ENCODE measurements around the gene CHRD.

GRCh38 chr3:184417619-184418327, 37.9 kb downstream of the CHRD start:
- TF ChIP-seq, protein P1, sequence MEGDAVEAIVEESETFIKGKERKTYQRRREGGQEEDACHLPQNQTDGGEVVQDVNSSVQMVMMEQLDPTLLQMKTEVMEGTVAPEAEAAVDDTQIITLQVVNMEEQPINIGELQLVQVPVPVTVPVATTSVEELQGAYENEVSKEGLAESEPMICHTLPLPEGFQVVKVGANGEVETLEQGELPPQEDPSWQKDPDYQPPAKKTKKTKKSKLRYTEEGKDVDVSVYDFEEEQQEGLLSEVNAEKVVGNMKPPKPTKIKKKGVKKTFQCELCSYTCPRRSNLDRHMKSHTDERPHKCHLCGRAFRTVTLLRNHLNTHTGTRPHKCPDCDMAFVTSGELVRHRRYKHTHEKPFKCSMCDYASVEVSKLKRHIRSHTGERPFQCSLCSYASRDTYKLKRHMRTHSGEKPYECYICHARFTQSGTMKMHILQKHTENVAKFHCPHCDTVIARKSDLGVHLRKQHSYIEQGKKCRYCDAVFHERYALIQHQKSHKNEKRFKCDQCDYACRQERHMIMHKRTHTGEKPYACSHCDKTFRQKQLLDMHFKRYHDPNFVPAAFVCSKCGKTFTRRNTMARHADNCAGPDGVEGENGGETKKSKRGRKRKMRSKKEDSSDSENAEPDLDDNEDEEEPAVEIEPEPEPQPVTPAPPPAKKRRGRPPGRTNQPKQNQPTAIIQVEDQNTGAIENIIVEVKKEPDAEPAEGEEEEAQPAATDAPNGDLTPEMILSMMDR (IDR thresholded peaks at IDR 0.05 in 2 of 3, conservative IDR thresholded peaks at IDR 0.05 in 1 of 3; ENCODE audit: insufficient read depth in 2 of 3, low read depth in 1 of 3, low read length in 3 of 3) = peak; percentile 88 to 92 (median 89)
- no peak for TF ChIP-seq ZBTB40 (IDR thresholded peaks at IDR 0.05)
- no peak for TF ChIP-seq ZBTB40 (CRISPR knock-in tag; IDR thresholded peaks at IDR 0.05)
- no peak for TF ChIP-seq PCBP2 (IDR thresholded peaks at IDR 0.05; ENCODE audit: low read depth, low read length, poor library complexity, severe bottlenecking)
- TF ChIP-seq FOXA1 (IDR thresholded peaks at IDR 0.05; ENCODE audit: borderline replicate concordance) = no peak
- no peak for TF ChIP-seq ZNF175 (CRISPR knock-in tag; IDR thresholded peaks at IDR 0.05; ENCODE audit: low read depth)
- TF ChIP-seq, protein P2, sequence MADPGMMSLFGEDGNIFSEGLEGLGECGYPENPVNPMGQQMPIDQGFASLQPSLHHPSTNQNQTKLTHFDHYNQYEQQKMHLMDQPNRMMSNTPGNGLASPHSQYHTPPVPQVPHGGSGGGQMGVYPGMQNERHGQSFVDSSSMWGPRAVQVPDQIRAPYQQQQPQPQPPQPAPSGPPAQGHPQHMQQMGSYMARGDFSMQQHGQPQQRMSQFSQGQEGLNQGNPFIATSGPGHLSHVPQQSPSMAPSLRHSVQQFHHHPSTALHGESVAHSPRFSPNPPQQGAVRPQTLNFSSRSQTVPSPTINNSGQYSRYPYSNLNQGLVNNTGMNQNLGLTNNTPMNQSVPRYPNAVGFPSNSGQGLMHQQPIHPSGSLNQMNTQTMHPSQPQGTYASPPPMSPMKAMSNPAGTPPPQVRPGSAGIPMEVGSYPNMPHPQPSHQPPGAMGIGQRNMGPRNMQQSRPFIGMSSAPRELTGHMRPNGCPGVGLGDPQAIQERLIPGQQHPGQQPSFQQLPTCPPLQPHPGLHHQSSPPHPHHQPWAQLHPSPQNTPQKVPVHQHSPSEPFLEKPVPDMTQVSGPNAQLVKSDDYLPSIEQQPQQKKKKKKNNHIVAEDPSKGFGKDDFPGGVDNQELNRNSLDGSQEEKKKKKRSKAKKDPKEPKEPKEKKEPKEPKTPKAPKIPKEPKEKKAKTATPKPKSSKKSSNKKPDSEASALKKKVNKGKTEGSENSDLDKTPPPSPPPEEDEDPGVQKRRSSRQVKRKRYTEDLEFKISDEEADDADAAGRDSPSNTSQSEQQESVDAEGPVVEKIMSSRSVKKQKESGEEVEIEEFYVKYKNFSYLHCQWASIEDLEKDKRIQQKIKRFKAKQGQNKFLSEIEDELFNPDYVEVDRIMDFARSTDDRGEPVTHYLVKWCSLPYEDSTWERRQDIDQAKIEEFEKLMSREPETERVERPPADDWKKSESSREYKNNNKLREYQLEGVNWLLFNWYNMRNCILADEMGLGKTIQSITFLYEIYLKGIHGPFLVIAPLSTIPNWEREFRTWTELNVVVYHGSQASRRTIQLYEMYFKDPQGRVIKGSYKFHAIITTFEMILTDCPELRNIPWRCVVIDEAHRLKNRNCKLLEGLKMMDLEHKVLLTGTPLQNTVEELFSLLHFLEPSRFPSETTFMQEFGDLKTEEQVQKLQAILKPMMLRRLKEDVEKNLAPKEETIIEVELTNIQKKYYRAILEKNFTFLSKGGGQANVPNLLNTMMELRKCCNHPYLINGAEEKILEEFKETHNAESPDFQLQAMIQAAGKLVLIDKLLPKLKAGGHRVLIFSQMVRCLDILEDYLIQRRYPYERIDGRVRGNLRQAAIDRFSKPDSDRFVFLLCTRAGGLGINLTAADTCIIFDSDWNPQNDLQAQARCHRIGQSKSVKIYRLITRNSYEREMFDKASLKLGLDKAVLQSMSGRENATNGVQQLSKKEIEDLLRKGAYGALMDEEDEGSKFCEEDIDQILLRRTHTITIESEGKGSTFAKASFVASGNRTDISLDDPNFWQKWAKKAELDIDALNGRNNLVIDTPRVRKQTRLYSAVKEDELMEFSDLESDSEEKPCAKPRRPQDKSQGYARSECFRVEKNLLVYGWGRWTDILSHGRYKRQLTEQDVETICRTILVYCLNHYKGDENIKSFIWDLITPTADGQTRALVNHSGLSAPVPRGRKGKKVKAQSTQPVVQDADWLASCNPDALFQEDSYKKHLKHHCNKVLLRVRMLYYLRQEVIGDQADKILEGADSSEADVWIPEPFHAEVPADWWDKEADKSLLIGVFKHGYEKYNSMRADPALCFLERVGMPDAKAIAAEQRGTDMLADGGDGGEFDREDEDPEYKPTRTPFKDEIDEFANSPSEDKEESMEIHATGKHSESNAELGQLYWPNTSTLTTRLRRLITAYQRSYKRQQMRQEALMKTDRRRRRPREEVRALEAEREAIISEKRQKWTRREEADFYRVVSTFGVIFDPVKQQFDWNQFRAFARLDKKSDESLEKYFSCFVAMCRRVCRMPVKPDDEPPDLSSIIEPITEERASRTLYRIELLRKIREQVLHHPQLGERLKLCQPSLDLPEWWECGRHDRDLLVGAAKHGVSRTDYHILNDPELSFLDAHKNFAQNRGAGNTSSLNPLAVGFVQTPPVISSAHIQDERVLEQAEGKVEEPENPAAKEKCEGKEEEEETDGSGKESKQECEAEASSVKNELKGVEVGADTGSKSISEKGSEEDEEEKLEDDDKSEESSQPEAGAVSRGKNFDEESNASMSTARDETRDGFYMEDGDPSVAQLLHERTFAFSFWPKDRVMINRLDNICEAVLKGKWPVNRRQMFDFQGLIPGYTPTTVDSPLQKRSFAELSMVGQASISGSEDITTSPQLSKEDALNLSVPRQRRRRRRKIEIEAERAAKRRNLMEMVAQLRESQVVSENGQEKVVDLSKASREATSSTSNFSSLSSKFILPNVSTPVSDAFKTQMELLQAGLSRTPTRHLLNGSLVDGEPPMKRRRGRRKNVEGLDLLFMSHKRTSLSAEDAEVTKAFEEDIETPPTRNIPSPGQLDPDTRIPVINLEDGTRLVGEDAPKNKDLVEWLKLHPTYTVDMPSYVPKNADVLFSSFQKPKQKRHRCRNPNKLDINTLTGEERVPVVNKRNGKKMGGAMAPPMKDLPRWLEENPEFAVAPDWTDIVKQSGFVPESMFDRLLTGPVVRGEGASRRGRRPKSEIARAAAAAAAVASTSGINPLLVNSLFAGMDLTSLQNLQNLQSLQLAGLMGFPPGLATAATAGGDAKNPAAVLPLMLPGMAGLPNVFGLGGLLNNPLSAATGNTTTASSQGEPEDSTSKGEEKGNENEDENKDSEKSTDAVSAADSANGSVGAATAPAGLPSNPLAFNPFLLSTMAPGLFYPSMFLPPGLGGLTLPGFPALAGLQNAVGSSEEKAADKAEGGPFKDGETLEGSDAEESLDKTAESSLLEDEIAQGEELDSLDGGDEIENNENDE (IDR thresholded peaks at IDR 0.05; ENCODE audit: low read depth, low read length) = no peak

Measured in K562 (cell line).